COLO668 (cell line): ENCODE results near the gene PYGB.
"Not testable (repeated sequence)": the region's sequence is repeated elsewhere in the genome, so short reads cannot be mapped to it uniquely, and the experiment has no call there.

Experiments used
- DNase-seq: peaks from one replicate; lab custom pipeline; 2025; ENCODE audit not compliant: unreplicated experiment; lab: John Stamatoyannopoulos, UW

The PYGB gene

GRCh38 chr20:25229486-25230165, 18.3 kb upstream of the PYGB start:
- DNase-seq = no peak

- no peak for DNase-seq
Observed at GRCh38 chr20:25230166-25230831, 17.6 kb upstream of the PYGB start.

DNA sequence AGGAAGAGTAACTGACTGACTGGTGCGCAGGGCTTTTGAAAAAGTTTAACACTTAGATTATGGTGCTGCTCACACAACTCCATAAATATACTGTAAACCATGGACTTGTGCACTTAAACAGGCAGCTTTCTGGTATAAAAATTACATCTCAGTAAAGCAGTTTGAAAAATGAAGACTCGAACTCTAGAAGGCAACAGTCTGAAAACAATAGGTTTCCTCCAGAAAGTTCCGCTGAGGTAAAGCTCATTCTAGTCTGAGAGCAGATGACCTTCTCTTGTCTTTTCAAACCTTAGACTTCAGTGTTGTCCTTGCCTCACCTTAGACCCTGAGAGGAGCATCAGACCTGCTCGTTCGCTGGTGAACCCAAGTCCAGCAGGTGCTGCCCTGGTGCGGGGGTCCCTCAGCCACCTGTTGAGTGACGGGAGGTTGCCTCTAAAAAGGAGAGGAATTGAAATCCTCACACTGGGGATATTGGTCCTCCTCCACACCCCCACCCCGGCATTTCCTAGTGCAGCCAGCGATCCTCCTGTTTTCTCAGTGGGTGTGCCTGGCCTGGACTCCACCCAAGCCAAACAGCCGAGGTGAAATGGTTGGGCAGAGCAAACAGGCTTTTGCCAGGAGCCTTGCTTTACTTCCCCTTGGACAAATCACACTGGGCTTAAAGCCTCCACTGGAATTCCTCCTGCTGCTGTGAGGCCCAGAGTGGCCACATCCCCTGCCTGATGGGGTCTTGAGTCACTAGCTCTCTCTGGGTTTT, 14.7 kb upstream of the PYGB start:
- peak; percentile 76 for DNase-seq

- not testable (repeated sequence) for DNase-seq
Observed at GRCh38 chr20:25234009-25234849, 13.7 kb upstream of the PYGB start.

- DNase-seq = no peak
Observed at GRCh38 chr20:25236450-25237304, 11.2 kb upstream of the PYGB start.

- DNase-seq = peak; percentile 67
Observed at GRCh38 chr20:25237610-25238318, 10.1 kb upstream of the PYGB start.

GRCh38 chr20:25238319-25239037, 9.4 kb upstream of the PYGB start:
- no peak for DNase-seq

- DNase-seq = no peak
Observed at GRCh38 chr20:25239387-25240370, 8.2 kb upstream of the PYGB start.

- DNase-seq = not testable (repeated sequence)
Observed at GRCh38 chr20:25240851-25241658, 6.8 kb upstream of the PYGB start.

DNA sequence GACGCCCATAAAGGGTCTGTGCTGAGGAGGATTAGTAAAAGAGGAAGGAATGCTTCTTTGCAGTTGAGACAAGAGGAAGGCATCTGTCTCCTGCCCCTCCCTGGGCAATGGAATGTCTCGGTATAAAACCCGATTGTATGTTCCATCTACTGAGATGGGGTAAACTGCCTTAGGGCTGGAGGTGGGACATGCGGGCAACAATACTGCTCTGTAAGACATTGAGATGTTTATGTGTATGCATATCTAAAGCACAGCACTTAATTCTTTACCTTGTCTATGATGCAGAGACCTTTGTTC, 6.3 kb upstream of the PYGB start:
- DNase-seq = not testable (repeated sequence)

GRCh38 chr20:25242231-25242630, 5.7 kb upstream of the PYGB start:
- peak; percentile 56 for DNase-seq

GRCh38 chr20:25243416-25243979, 4.4 kb upstream of the PYGB start:
- DNase-seq = no peak

DNA sequence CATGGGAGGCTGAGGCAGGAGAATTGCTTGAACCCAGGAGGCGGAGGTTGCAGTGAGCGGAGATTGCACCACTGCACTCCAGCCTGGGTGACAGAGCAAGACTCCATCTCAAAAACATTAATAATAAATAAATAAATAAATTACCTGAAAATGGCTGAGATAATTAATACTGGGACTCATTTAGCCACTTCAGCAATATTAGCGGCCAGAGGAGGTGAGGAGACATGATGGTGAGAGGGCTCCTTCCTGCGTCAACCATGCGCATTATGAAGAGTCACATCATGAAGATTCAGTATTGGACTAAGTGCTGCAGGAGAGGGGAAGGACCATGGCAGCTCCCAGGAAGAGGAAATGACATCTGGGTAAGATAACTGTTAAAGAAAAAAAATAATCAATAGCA, 2.9 kb upstream of the PYGB start:
- no peak for DNase-seq

DNA sequence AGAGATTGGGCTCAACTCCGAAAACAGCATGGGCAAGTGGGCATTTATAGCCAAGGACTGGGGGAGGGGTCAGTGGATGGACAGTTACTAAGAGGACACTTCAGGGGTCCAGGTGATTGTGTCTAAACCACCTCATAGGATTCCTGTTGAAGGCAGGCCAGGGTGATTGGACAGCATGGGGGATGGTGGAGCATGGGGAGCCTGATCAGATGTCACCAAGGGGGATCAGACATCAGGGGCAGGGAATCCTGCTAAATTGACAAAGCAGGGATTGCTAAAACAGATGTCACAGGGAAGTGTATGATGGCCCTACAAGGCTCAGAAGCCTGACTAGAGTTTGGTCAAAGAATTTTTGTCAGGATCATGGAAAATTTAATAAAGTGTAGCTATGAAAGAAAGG, 2.4 kb upstream of the PYGB start:
- DNase-seq = peak; percentile 35

DNA sequence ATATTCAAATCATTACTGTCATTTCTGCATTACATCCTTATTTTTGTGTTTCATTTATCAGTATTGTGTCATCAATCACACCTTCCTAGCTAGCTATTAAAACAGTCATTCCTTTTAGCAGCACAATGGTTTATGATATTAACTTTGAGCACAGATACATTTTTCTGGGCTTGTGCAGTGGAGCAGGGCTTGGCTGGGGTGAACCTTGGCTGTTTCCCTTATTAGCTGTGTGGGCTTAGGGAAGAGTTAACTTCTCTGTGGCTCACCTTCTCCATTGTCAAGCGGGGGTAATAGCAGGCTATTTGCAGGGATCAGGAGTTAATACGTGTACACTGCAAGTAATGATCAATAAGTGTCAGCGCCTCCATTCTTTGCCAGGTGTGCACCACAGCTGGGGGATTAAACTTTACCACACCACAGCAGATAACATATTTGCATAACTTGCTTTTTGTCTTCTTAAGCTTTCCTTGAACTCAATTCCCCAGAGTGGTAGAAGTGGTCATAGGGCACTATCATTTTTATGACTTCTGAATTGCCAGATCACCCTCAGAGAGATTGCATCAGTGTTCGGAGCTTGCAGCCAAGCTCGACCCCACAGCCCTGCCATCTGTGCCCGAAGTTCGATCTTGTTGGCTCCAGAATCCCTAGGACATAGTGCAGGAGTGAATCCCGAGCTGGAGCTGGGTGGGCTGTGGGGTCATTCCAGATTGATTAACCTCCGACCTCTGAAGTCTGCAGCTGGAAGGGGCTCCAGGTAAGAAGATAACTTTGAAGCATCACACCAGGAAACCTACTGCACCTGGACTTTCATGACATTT, 1.5 kb upstream of the PYGB start:
- DNase-seq = no peak

DNA sequence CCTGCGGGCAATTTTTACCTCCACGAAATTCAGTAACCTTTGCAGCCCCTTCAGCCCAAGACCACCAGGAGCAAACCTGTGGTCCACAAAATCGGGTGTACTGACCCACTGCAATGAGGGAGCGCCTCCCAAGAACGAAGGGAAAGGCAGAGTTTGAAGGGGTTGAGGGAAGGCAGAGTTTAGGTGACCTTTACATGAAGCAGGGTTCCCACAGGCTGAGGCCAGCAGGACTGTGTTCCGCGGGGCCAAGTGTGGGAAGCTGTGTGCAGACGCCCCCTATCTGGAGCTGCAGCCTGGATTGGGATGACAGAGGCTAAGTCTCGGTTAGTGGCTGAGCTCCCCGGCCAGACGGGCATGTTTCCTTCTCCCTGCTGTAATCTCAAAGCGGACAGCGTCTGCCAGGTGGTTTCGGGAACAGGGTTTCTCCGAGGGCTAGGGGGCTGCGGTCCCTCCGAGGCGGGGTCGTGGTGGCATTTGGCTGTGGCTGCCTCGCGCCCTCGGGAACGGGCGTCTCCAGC, 826 bp upstream of the PYGB start:
- peak; percentile 68 for DNase-seq
